GM23338 (cell line): Measurements from ENCODE around the gene CACNA2D4.

Experiments used
- CREB1 ChIP-seq: fragments of 250-450 bp; sonication (Bioruptor Pico); IDR thresholded peaks from 2 replicates; pipeline ENCODE4 v1.5.0; 2020; ENCODE audit warnings: low read depth, mild to moderate bottlenecking, moderate library complexity
- CTCF ChIP-seq, 2 experiments: fragments of 200-600 bp in 1 of 2; sonication (generic) in 1 of 2; conservative IDR thresholded peaks; 2 replicates each; pipeline versions ENCODE4 v1.5.1 to v1.6.1; 2016 to 2017; ENCODE audit warnings: antibody characterized with exemption in 2 of 2, low read depth in 2 of 2, mild to moderate bottlenecking in 2 of 2, moderate library complexity in 1 of 2
- ETS1 ChIP-seq: IDR thresholded peaks from 2 replicates; pipeline ENCODE4 v1.6.1; 2016; ENCODE audit warnings: antibody characterized with exemption
- EZH2 ChIP-seq: fragments of 200-600 bp; sonication (generic); IDR thresholded peaks from one replicate; pipeline ENCODE4 v1.8.0; 2017; ENCODE audit warnings: antibody characterized with exemption, mild to moderate bottlenecking, low read depth; ENCODE audit not compliant: unreplicated experiment
- EZH2phosphoT487 ChIP-seq: fragments of 200-600 bp; sonication (generic); IDR thresholded peaks from one replicate; pipeline ENCODE4 v1.8.1; 2018; ENCODE audit warnings: antibody characterized with exemption; ENCODE audit not compliant: unreplicated experiment
- JUNB ChIP-seq: IDR thresholded peaks from one replicate; pipeline ENCODE4 v1.6.1; 2016; ENCODE audit warnings: antibody characterized with exemption; ENCODE audit not compliant: unreplicated experiment
- NANOG ChIP-seq: IDR thresholded peaks from 2 replicates; pipeline ENCODE4 v1.6.1; 2016; ENCODE audit warnings: antibody characterized with exemption, borderline replicate concordance
- POLR2AphosphoS5 ChIP-seq: IDR thresholded peaks from 2 replicates; pipeline ENCODE4 v1.6.1; 2016; ENCODE audit warnings: antibody characterized with exemption, low read depth
- REST ChIP-seq: IDR thresholded peaks from one replicate; pipeline ENCODE4 v1.6.1; 2018; ENCODE audit warnings: antibody characterized with exemption; ENCODE audit not compliant: unreplicated experiment
- STAT1 ChIP-seq: IDR thresholded peaks from one replicate; pipeline ENCODE4 v1.6.1; 2016; ENCODE audit warnings: antibody characterized with exemption; ENCODE audit not compliant: unreplicated experiment
- ZNF114 ChIP-seq: fragments of 250-450 bp; sonication (Bioruptor Pico); IDR thresholded peaks from 2 replicates; pipeline ENCODE4 v1.5.0; 2020; ENCODE audit warnings: mild to moderate bottlenecking, moderate library complexity
- ZNF331 ChIP-seq: fragments of 250-450 bp; sonication (Bioruptor Pico); IDR thresholded peaks from 2 replicates; pipeline ENCODE4 v1.5.0; 2020; ENCODE audit warnings: low read depth, mild to moderate bottlenecking, moderate library complexity
- ZNF462 ChIP-seq: fragments of 250-450 bp; sonication (Bioruptor Pico); IDR thresholded peaks from 2 replicates; pipeline ENCODE4 v1.5.0; 2020; ENCODE audit warnings: mild to moderate bottlenecking, moderate library complexity

- no peak for TF ChIP-seq CTCF (conservative IDR thresholded peaks at IDR 0.05; ENCODE audit: low read depth in 2 of 2)
- no peak for TF ChIP-seq REST
- TF ChIP-seq CREB1 (CRISPR knock-in tag) = no peak
- no peak for TF ChIP-seq POLR2AphosphoS5
- no peak for TF ChIP-seq EZH2
- TF ChIP-seq EZH2phosphoT487 = no peak
- no peak for TF ChIP-seq ZNF114 (CRISPR knock-in tag)
- TF ChIP-seq NANOG = no peak
- TF ChIP-seq JUNB = no peak
- no peak for TF ChIP-seq STAT1
- TF ChIP-seq ETS1 = no peak
- TF ChIP-seq ZNF462 = no peak
- TF ChIP-seq ZNF331 (CRISPR knock-in tag) = no peak
These were observed 36.0 kb downstream of the CACNA2D4 start for GRCh38 chr12:1882405-1882804.
